ENCODE results near the gene B3GALNT2.

DNA sequence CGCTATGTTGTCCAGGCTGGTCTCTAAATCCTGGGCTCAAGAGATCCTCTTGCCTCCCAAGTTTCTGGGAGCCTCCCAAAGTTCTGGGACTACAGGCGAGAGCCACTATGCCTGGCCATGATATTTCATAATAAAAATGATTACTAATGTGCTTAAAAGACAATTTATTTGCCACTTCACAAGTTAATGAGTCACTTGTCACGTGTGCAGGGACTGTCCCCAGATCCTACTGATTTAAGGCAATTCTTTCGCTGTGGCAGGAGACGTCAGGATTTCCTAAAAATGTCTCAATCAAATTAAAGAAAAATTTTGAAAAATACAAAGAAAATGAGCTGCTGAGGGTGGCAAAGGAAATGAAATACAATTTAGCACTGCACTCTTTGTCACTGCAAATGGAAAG is 43.5 kb downstream of the B3GALNT2 start:
- TF ChIP-seq CTCF (conservative IDR thresholded peaks at IDR 0.05; ENCODE audit: low read length): no peak
- no peak for TF ChIP-seq EZH2phosphoT487 (IDR thresholded peaks at IDR 0.05; ENCODE audit: borderline replicate concordance)

Data from Loucy (cell line).